IMR-90 (cell line): ENCODE results near the gene LRRC39. TPM values are rescaled to one million over a fixed set of nuclear protein-coding genes. Genes with fewer than 3 reads are reported as not detected.

Experiments used
- ATAC-seq: fragments of 200-7000 bp; cut with Tn5 transposase; 2 replicates; pipeline ENCODE4 v1.9.1; 2020; ENCODE audit warnings: low read depth, mild to moderate bottlenecking, moderate library complexity
- BruUV-seq: library from RNA; stranded (reverse); fragments of 400-500 nt; replicated peaks from 2 replicates; lab custom pipeline; 2021; lab: Mats Ljungman, UMichigan
- CTCF ChIA-PET: fragments of 300-600 bp; formaldehyde crosslinking; extraction: SDS; loops from one replicate; lab custom pipeline; 2021; ENCODE audit warnings: antibody characterized with exemption; lab: Yijun Ruan, JAX
- POLR2A ChIA-PET: fragments of 300-600 bp; sonication (Branson Sonifier 250); formaldehyde crosslinking; loops from one replicate; lab custom pipeline; 2022; ENCODE audit warnings: antibody characterized with exemption; ENCODE audit not compliant: unreplicated experiment; lab: Charles Lee
- DNase-seq: peaks from one replicate; pipeline ENCODE4 v3.0.0; 2013
- H2AFZ ChIP-seq: replicated peaks from 2 replicates; pipeline ENCODE3; 2013; ENCODE audit warnings: low read length, mild to moderate bottlenecking; ENCODE audit not compliant: poor library complexity
- H2AK5ac ChIP-seq: 2 replicates; pipeline ENCODE4 v1.6.1; 2013; ENCODE audit warnings: low read depth, low read length, inconsistent platforms
- H2AK9ac ChIP-seq: replicated peaks from 2 replicates; pipeline ENCODE3; 2013; ENCODE audit warnings: mild to moderate bottlenecking, low read depth, low read length, moderate library complexity; ENCODE audit not compliant: poor library complexity
- H2BK120ac ChIP-seq: 2 replicates; pipeline ENCODE4 v1.6.1; 2013; ENCODE audit warnings: low read depth, low read length, inconsistent platforms
- H2BK15ac ChIP-seq: 3 replicates; pipeline ENCODE4 v1.6.1; 2013; ENCODE audit warnings: low read depth, low read length, inconsistent platforms
- H2BK20ac ChIP-seq: 2 replicates; pipeline ENCODE4 v1.6.1; 2013; ENCODE audit warnings: low read depth, mild to moderate bottlenecking, inconsistent platforms, low read length, moderate library complexity
- H2BK5ac ChIP-seq: 2 replicates; pipeline ENCODE4 v1.6.1; 2013; ENCODE audit warnings: mild to moderate bottlenecking, low read depth, low read length, inconsistent platforms; ENCODE audit not compliant: poor library complexity, severe bottlenecking
- H3K14ac ChIP-seq: replicated peaks from 2 replicates; pipeline ENCODE4 v1.6.1; 2013; ENCODE audit warnings: low read depth, low read length, inconsistent platforms
- H3K18ac ChIP-seq: 2 replicates; pipeline ENCODE4 v1.6.1; 2013; ENCODE audit warnings: low read depth, low read length, control low read depth
- H3K23ac ChIP-seq: 2 replicates; pipeline ENCODE4 v1.6.1; 2013; ENCODE audit warnings: low read depth, low read length, inconsistent platforms
- H3K27ac ChIP-seq: 2 replicates; pipeline ENCODE4 v1.5.1; 2013; ENCODE audit warnings: mild to moderate bottlenecking, control low read depth, low read length; ENCODE audit not compliant: insufficient read depth
- H3K27me3 ChIP-seq: 2 replicates; pipeline ENCODE4 v1.6.1; 2013; ENCODE audit warnings: low read length; ENCODE audit not compliant: control insufficient read depth, insufficient read depth
- H3K36me3 ChIP-seq: 2 replicates; pipeline ENCODE4 v1.6.1; 2013; ENCODE audit warnings: low read length, mixed read lengths; ENCODE audit not compliant: control insufficient read depth, insufficient read depth
- H3K4ac ChIP-seq: 2 replicates; pipeline ENCODE4 v1.6.1; 2013; ENCODE audit warnings: low read depth, low read length, inconsistent platforms
- H3K4me1 ChIP-seq: 2 replicates; pipeline ENCODE4 v1.6.1; 2013; ENCODE audit warnings: low read length, mixed read lengths; ENCODE audit not compliant: control insufficient read depth, insufficient read depth
- H3K4me2 ChIP-seq: 2 replicates; pipeline ENCODE4 v1.6.1; 2013; ENCODE audit warnings: low read depth, mild to moderate bottlenecking, control low read depth, low read length, moderate library complexity
- H3K4me3 ChIP-seq: 2 replicates; pipeline ENCODE4 v1.5.1; 2013; ENCODE audit warnings: low read depth, mild to moderate bottlenecking, control low read depth, low read length, moderate library complexity; ENCODE audit not compliant: insufficient read depth
- H3K56ac ChIP-seq: 2 replicates; pipeline ENCODE4 v1.6.1; 2013; ENCODE audit warnings: low read length, inconsistent platforms; ENCODE audit not compliant: insufficient read depth; ENCODE audit errors: extremely low read depth
- H3K79me1 ChIP-seq, 2 experiments: 2 replicates each; pipeline ENCODE4 v1.6.1; 2013; ENCODE audit warnings: low read length in 2 of 2, inconsistent platforms in 1 of 2, low read depth in 1 of 2
- H3K9ac ChIP-seq: 2 replicates; pipeline ENCODE4 v1.6.1; 2013; ENCODE audit warnings: low read depth, low read length, control low read depth
- H3K9me1 ChIP-seq: 2 replicates; pipeline ENCODE4 v1.6.1; 2013; ENCODE audit warnings: low read length, inconsistent platforms; ENCODE audit not compliant: insufficient read depth
- H3K9me3 ChIP-seq: 2 replicates; pipeline ENCODE4 v1.6.1; 2013; ENCODE audit warnings: low read length; ENCODE audit not compliant: control insufficient read depth, insufficient read depth
- H4K20me1 ChIP-seq: 2 replicates; pipeline ENCODE4 v1.6.1; 2013; ENCODE audit warnings: low read length, inconsistent platforms; ENCODE audit not compliant: insufficient read depth
- H4K5ac ChIP-seq: 2 replicates; pipeline ENCODE4 v1.6.1; 2013; ENCODE audit warnings: mild to moderate bottlenecking, low read depth, low read length, control low read depth
- H4K8ac ChIP-seq, 2 experiments: 2 replicates each; pipeline ENCODE4 v1.6.1; 2013; ENCODE audit warnings: low read depth in 2 of 2, low read length in 2 of 2, control low read depth in 1 of 2, inconsistent platforms in 1 of 2
- H4K91ac ChIP-seq: 2 replicates; pipeline ENCODE4 v1.6.1; 2013; ENCODE audit warnings: low read depth, low read length, inconsistent platforms; ENCODE audit not compliant: insufficient read depth
- BHLHE40 ChIP-seq: fragments of 150-350 bp; IDR thresholded peaks from 2 replicates; pipeline ENCODE4 v1.6.1; 2016; ENCODE audit warnings: mild to moderate bottlenecking, low read depth, low read length
- CEBPB ChIP-seq: IDR thresholded peaks from 2 replicates; pipeline ENCODE4 v1.6.1; 2012; ENCODE audit warnings: low read depth, low read length, improper control_type of control experiment
- CHD1 ChIP-seq: IDR thresholded peaks from 2 replicates; pipeline ENCODE4 v1.6.1; 2012; ENCODE audit warnings: low read depth, low read length, improper control_type of control experiment
- MAFK ChIP-seq: IDR thresholded peaks from 2 replicates; pipeline ENCODE4 v1.6.1; 2012; ENCODE audit warnings: low read depth, low read length, improper control_type of control experiment
- MAZ ChIP-seq: IDR thresholded peaks from 2 replicates; pipeline ENCODE4 v1.6.1; 2012; ENCODE audit warnings: low read depth, mild to moderate bottlenecking, low read length, improper control_type of control experiment, moderate library complexity, borderline replicate concordance
- NFE2L2 ChIP-seq: fragments of 150-350 bp; IDR thresholded peaks from 2 replicates; pipeline ENCODE4 v1.6.1; 2016; ENCODE audit warnings: low read depth, mild to moderate bottlenecking, low read length
- POLR2A ChIP-seq: IDR thresholded peaks from 2 replicates; pipeline ENCODE4 v1.6.1; 2012; ENCODE audit warnings: mild to moderate bottlenecking, low read depth, low read length
- RCOR1 ChIP-seq: IDR thresholded peaks from 2 replicates; pipeline ENCODE4 v1.6.1; 2012; ENCODE audit warnings: mild to moderate bottlenecking, low read length, improper control_type of control experiment; ENCODE audit not compliant: insufficient replicate concordance
- SMC3 ChIP-seq: fragments of 150-350 bp; IDR thresholded peaks from 2 replicates; pipeline ENCODE4 v1.6.1; 2016; ENCODE audit warnings: low read depth, mild to moderate bottlenecking, antibody characterized with exemption, low read length, moderate library complexity
- WGBS, 2 experiments: methylation state at CpG; one replicate each; pipeline versions ENCODE4 v1.1.5 to v1.1.7; 2013; ENCODE audit warnings: missing lambda C conversion rate in 2 of 2; ENCODE audit not compliant: insufficient read length in 1 of 2; ENCODE audit errors: extremely low coverage in 2 of 2; 5-methylcytosine and 5-hydroxymethylcytosine counted together
- dilution Hi-C: fragments of 300-500 bp; cut with HindIII; formaldehyde crosslinking; loops from one replicate; pipeline ENCODE4 v1.14.3; 2018; ENCODE audit warnings: low sequenced_read_pairs; ENCODE audit not compliant: unreplicated experiment
- in situ Hi-C: fragments of 300-500 bp; cut with MboI; formaldehyde crosslinking; loops from 3 replicates; pipeline ENCODE4 v1.14.3; 2019; ENCODE audit warnings: low sequenced_read_pairs, inconsistent platforms, mixed read lengths
- intact Hi-C: fragments of 100-400 bp; cut with micrococcal nuclease; formaldehyde crosslinking; loops from 2 replicates; pipeline ENCODE4 v1.10.0; 2022
- polyA plus RNA-seq, 3 experiments: library from polyadenylated mRNA; depleted of rRNA; stranded (reverse); fragments of >200 nt; gene quantifications; 2 replicates each; pipeline ENCODE4 v1.2.3, GENCODE V29; 2012; ENCODE audit warnings: low replicate concordance in 1 of 3
- total RNA-seq: library from RNA; depleted of rRNA; stranded (reverse); fragments of >200 nt; gene quantifications from 2 replicates; pipeline ENCODE4 v1.2.3, GENCODE V29; 2012
- TF ChIP-seq, protein P1 (sequence below): conservative IDR thresholded peaks from 2 replicates; pipeline ENCODE4 v1.5.1; 2012; ENCODE audit warnings: mild to moderate bottlenecking, low read depth, low read length, improper control_type of control experiment

Gene LRRC39
- total and polyA plus RNA-seq, 2 of the 4 experiments (the other 2 are of a cell fraction) = 0.36 to 0.48 TPM

DNA sequence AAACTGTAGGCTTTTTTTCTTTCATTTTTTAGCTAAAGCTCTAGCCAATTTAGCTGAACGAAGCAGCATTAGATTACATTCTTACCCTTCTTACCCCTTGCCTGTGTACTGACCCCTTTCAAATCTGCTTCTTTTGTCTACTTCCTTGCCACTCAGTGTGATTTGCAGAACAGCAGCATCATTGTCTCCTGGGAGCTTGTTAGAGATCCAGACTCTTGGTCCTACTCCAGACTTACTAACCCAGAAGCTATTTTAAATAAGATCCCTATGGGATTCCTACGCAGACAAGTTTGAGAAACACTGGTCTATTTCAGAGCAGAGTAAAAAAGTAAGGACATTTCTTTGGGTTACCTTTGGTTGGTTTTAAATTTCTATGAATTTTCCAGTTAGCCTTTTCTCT lies 13.8 kb downstream of the LRRC39 start:
- CTCF ChIA-PET = no interaction called here
- intact Hi-C loops = no loop called here

More for the DNA sequence above, 13.8 kb downstream of the LRRC39 start:
- H3K23ac ChIP-seq = no peak overlapping the region
- no peak overlapping the region for H2BK120ac ChIP-seq
- no peak overlapping the region for H3K4me3 ChIP-seq
- no peak overlapping the region for H4K91ac ChIP-seq
- H3K56ac ChIP-seq = no peak overlapping the region
- no peak overlapping the region for H2AFZ ChIP-seq
- no peaks in the 10 kb centered on the region for H4K20me1 ChIP-seq
- no peak overlapping the region for H2BK20ac ChIP-seq
- TF ChIP-seq, protein P1, sequence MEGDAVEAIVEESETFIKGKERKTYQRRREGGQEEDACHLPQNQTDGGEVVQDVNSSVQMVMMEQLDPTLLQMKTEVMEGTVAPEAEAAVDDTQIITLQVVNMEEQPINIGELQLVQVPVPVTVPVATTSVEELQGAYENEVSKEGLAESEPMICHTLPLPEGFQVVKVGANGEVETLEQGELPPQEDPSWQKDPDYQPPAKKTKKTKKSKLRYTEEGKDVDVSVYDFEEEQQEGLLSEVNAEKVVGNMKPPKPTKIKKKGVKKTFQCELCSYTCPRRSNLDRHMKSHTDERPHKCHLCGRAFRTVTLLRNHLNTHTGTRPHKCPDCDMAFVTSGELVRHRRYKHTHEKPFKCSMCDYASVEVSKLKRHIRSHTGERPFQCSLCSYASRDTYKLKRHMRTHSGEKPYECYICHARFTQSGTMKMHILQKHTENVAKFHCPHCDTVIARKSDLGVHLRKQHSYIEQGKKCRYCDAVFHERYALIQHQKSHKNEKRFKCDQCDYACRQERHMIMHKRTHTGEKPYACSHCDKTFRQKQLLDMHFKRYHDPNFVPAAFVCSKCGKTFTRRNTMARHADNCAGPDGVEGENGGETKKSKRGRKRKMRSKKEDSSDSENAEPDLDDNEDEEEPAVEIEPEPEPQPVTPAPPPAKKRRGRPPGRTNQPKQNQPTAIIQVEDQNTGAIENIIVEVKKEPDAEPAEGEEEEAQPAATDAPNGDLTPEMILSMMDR = no peak
- TF ChIP-seq MAFK = no peak
- no peak for TF ChIP-seq RCOR1
- TF ChIP-seq MAZ = no peak
- TF ChIP-seq BHLHE40 = no peak
- TF ChIP-seq NFE2L2 = no peak
- no peak for TF ChIP-seq SMC3
- no peak for TF ChIP-seq POLR2A
- no peak for TF ChIP-seq CHD1
- TF ChIP-seq CEBPB = no peak
- no peak overlapping the region for H3K9ac ChIP-seq
- no peak overlapping the region for H3K14ac ChIP-seq
- H3K36me3 ChIP-seq = no peaks in the 10 kb centered on the region
- in situ Hi-C loops = no loop called here
- POLR2A ChIA-PET = no interaction called here
- no peaks in the 10 kb centered on the region for H3K4me1 ChIP-seq
- H4K5ac ChIP-seq = no peak overlapping the region
- H3K4me2 ChIP-seq = no peak overlapping the region
- H3K27me3 ChIP-seq = no peaks in the 10 kb centered on the region
- no peak overlapping the region for H2AK5ac ChIP-seq
- no peak overlapping the region for H4K8ac ChIP-seq
- no peaks in the 10 kb centered on the region for H3K79me1 ChIP-seq
- dilution Hi-C loops = no loop called here
- BruUV-seq = no TSS peak
- WGBS, 2 experiments = 29% methylated on average over 1 of the region's 2 CpGs; no CpG with 5 or more reads in 1 of the 2 experiments
- H3K4ac ChIP-seq = no peak overlapping the region
- no peak overlapping the region for H3K27ac ChIP-seq
- no peak overlapping the region for H3K18ac ChIP-seq
- H3K9me3 ChIP-seq = no peaks in the 10 kb centered on the region
- ATAC-seq = peak; percentile 74
- DNase-seq = peak; percentile 67
- H2AK9ac ChIP-seq = no peak overlapping the region
- H2BK5ac ChIP-seq = no peak overlapping the region
- no peak overlapping the region for H2BK15ac ChIP-seq
- H3K9me1 ChIP-seq = no peaks in the 10 kb centered on the region
